ENCODE results near the gene CD300LB. TPM values are rescaled to one million over a fixed set of nuclear protein-coding genes. Genes with fewer than 3 reads are reported as not detected.

CD300LB gene
- total and polyA plus RNA-seq, 10 of the 15 experiments (the other 5 are each of a cell fraction or from before 2014, with no cell fraction given): 0.08 to 0.57 (median 0.25) TPM; not detected in 4

DNA sequence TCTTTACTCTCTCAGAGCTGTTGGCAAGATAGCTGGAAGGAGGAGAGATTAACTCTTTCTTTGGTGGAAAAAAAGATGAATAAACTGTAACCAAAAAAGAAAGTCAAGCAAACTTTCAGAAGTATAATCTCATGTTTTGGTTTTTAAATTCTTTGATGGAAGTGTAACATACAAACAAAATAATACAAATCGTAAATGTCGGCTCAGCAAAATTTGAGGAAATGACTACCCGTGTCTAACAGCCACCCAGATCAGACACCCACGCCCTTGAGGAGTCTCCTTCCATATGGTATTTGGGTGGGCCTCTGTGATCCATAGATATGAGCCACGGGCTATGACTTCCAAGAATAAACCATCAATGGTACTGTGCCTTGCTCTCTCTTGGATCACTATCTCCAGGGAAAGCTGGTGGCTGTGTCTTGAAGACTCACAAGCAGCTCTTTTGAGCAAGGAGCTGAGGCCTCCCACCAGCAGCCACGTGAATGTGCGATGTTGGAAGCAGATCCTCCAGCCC is 24.2 kb upstream of the CD300LB start (continued):
- no peak for TF ChIP-seq ZNF207 (IDR thresholded peaks at IDR 0.05; ENCODE audit: borderline replicate concordance)

DNA sequence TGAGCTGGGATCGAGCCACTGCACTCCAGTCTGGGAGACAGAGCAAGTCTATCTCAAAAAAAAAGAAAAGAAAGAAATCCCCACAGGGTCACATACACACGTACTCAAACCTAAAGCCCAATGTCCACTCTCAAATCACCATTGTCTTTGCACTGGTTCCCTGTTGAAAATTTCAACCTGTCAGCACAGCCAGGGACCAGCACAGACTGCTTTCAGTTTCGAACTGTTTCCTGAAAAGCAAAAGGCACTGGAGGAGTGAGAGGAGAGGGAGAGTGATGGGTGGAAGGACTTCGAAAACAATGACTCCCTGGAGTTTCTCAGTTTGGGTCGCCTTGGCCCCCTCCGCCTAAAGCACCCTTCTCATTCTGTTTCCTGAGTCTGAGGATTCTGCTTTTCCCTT is 23.6 kb upstream of the CD300LB start:
- in situ Hi-C loops (cut with MboI) (no loop called here), intact Hi-C loops (cut with micrococcal nuclease; ENCODE audit: unreplicated experiment) (no loop called here)
- ATAC-seq: no peak
- FAIRE-seq: no peak
- Histone ChIP-seq H4K20me1 (ENCODE audit: control insufficient read depth, insufficient read depth) (no peaks in the 10 kb centered on the region), H3K4me3 (no peak overlapping the region), H2AFZ (ENCODE audit: control insufficient read depth, low read depth, low read length) (no peak overlapping the region), H3K79me2 (ENCODE audit: control insufficient read depth, insufficient read depth, low read length) (no peaks in the 10 kb centered on the region), H3K27ac (ENCODE audit: control insufficient read depth, insufficient read depth) (no peak overlapping the region), H3K27me3 (replicated peaks in 1 of 2; ENCODE audit: control insufficient read depth in 2 of 2, insufficient read depth in 2 of 2, low read length in 1 of 2) (peaks cover 0 to 1% of the 10 kb centered on the region in 2 experiments; a peak in 3 of 4 replicates), H3K4me1 (ENCODE audit: control insufficient read depth, insufficient read depth, low read length) (no peaks in the 10 kb centered on the region), H3K36me3 (ENCODE audit: control insufficient read depth in 2 of 2, insufficient read depth in 2 of 2, low read length in 1 of 2) (no peaks in the 10 kb centered on the region), H3K9me3 (replicated peaks; ENCODE audit: control insufficient read depth, insufficient read depth, low read length) (no peaks in the 10 kb centered on the region; the same call in 2 of the 3 replicates), H3K9ac (ENCODE audit: control insufficient read depth, insufficient read depth, low read length) (no peak overlapping the region), H3K4me2 (ENCODE audit: control insufficient read depth, insufficient read depth) (no peak overlapping the region)
- ChIA-PET SMC1A (ENCODE audit: uncharacterized antibody, unreplicated experiment) (no interaction called here), RAD21 (ENCODE audit: unreplicated experiment) (interaction anchor here (1.4 kb wide), 1 partner anchor 181 kb away, joined by 4 read pairs; no protein-coding TSS in a partner anchor), POLR2A (no interaction called here), CTCF (interaction anchor here (1.7 kb wide), 1 partner anchor 11 kb away, joined by 5 read pairs; no protein-coding TSS in a partner anchor)
- WGBS (ENCODE audit: insufficient coverage, insufficient replicate concordance, low lambda C conversion rate, missing lambda C conversion rate): 43% methylated on average over 6 of the region's 6 CpGs
- BruUV-seq (replicated peaks): no TSS peak
- no peak for DNase-seq (ENCODE audit: low read depth, low spot score)
- TF ChIP-seq, protein P1, sequence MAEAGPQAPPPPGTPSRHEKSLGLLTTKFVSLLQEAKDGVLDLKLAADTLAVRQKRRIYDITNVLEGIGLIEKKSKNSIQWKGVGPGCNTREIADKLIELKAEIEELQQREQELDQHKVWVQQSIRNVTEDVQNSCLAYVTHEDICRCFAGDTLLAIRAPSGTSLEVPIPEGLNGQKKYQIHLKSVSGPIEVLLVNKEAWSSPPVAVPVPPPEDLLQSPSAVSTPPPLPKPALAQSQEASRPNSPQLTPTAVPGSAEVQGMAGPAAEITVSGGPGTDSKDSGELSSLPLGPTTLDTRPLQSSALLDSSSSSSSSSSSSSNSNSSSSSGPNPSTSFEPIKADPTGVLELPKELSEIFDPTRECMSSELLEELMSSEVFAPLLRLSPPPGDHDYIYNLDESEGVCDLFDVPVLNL (IDR thresholded peaks at IDR 0.05; ENCODE audit: low read depth, low read length): no peak
- TF ChIP-seq, protein P2, sequence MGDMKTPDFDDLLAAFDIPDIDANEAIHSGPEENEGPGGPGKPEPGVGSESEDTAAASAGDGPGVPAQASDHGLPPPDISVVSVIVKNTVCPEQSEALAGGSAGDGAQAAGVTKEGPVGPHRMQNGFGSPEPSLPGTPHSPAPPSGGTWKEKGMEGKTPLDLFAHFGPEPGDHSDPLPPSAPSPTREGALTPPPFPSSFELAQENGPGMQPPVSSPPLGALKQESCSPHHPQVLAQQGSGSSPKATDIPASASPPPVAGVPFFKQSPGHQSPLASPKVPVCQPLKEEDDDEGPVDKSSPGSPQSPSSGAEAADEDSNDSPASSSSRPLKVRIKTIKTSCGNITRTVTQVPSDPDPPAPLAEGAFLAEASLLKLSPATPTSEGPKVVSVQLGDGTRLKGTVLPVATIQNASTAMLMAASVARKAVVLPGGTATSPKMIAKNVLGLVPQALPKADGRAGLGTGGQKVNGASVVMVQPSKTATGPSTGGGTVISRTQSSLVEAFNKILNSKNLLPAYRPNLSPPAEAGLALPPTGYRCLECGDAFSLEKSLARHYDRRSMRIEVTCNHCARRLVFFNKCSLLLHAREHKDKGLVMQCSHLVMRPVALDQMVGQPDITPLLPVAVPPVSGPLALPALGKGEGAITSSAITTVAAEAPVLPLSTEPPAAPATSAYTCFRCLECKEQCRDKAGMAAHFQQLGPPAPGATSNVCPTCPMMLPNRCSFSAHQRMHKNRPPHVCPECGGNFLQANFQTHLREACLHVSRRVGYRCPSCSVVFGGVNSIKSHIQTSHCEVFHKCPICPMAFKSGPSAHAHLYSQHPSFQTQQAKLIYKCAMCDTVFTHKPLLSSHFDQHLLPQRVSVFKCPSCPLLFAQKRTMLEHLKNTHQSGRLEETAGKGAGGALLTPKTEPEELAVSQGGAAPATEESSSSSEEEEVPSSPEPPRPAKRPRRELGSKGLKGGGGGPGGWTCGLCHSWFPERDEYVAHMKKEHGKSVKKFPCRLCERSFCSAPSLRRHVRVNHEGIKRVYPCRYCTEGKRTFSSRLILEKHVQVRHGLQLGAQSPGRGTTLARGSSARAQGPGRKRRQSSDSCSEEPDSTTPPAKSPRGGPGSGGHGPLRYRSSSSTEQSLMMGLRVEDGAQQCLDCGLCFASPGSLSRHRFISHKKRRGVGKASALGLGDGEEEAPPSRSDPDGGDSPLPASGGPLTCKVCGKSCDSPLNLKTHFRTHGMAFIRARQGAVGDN (IDR thresholded peaks at IDR 0.05): no peak
- no peak for TF ChIP-seq NRF1 (conservative IDR thresholded peaks at IDR 0.05; ENCODE audit: low read depth, low read length)
- no peak for TF ChIP-seq TCF7 (IDR thresholded peaks at IDR 0.05; ENCODE audit: borderline replicate concordance)
- TF ChIP-seq NFYB (IDR thresholded peaks at IDR 0.05; ENCODE audit: insufficient read depth, low read depth, low read length): no peak
- TF ChIP-seq, protein P3, sequence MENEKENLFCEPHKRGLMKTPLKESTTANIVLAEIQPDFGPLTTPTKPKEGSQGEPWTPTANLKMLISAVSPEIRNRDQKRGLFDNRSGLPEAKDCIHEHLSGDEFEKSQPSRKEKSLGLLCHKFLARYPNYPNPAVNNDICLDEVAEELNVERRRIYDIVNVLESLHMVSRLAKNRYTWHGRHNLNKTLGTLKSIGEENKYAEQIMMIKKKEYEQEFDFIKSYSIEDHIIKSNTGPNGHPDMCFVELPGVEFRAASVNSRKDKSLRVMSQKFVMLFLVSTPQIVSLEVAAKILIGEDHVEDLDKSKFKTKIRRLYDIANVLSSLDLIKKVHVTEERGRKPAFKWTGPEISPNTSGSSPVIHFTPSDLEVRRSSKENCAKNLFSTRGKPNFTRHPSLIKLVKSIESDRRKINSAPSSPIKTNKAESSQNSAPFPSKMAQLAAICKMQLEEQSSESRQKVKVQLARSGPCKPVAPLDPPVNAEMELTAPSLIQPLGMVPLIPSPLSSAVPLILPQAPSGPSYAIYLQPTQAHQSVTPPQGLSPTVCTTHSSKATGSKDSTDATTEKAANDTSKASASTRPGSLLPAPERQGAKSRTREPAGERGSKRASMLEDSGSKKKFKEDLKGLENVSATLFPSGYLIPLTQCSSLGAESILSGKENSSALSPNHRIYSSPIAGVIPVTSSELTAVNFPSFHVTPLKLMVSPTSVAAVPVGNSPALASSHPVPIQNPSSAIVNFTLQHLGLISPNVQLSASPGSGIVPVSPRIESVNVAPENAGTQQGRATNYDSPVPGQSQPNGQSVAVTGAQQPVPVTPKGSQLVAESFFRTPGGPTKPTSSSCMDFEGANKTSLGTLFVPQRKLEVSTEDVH (IDR thresholded peaks at IDR 0.05; ENCODE audit: low read depth, partially characterized antibody): no peak
- no peak for TF ChIP-seq TARDBP (IDR thresholded peaks at IDR 0.05; ENCODE audit: borderline replicate concordance)
- no peak for TF ChIP-seq SUPT20H (IDR thresholded peaks at IDR 0.05; ENCODE audit: borderline replicate concordance, control insufficient read depth, low read depth, low read length)
- no peak for TF ChIP-seq ASH2L (IDR thresholded peaks at IDR 0.05; ENCODE audit: borderline replicate concordance, low read depth)

Measured in GM12878 (cell line).